H1 (cell line): Measurements from ENCODE around the gene COL27A1. TPM values are rescaled to one million over a fixed set of nuclear protein-coding genes. Genes with fewer than 3 reads are reported as not detected.

Experiments used
- CTCF ChIA-PET: fragments of 300-600 bp; sonication (Branson Sonifier 250); formaldehyde crosslinking; loops from one replicate; lab custom pipeline; 2021; ENCODE audit not compliant: partially characterized antibody; lab: Charles Lee
- POLR2A ChIA-PET: fragments of 300-600 bp; sonication (Branson Sonifier 250); formaldehyde crosslinking; loops from one replicate; lab custom pipeline; 2021; ENCODE audit warnings: inconsistent platforms; ENCODE audit not compliant: partially characterized antibody; lab: Charles Lee
- DNase-seq, 2 experiments: peaks; one replicate each; pipeline versions ENCODE4 v3.0.0 to v3.0.0-alpha.2; 2010 to 2022; ENCODE audit warnings: low spot score in 2 of 2, low read depth in 1 of 2, mixed read lengths in 1 of 2
- FAIRE-seq: peaks from 2 replicates; lab custom pipeline; 2011; peaks lifted over from hg19 to GRCh38; lab: Jason Lieb, UNC
- H2AFZ ChIP-seq: 2 replicates; pipeline ENCODE4 v1.8.1; 2012; ENCODE audit warnings: low read length, inconsistent platforms
- H2AK5ac ChIP-seq: 2 replicates; pipeline ENCODE4 v1.6.1; 2013; ENCODE audit warnings: low read depth, low read length
- H2BK120ac ChIP-seq: replicated peaks from 2 replicates; pipeline ENCODE3; 2013; ENCODE audit warnings: low read depth, low read length, inconsistent platforms
- H2BK12ac ChIP-seq: 2 replicates; pipeline ENCODE4 v1.6.1; 2013; ENCODE audit warnings: low read depth, low read length
- H2BK15ac ChIP-seq: 2 replicates; pipeline ENCODE4 v1.6.1; 2013; ENCODE audit warnings: low read length
- H2BK20ac ChIP-seq: 2 replicates; pipeline ENCODE4 v1.6.1; 2013; ENCODE audit warnings: low read length
- H2BK5ac ChIP-seq: 2 replicates; pipeline ENCODE4 v1.6.1; 2013; ENCODE audit warnings: low read depth, low read length
- H3K14ac ChIP-seq: 2 replicates; pipeline ENCODE4 v1.6.1; 2013; ENCODE audit warnings: inconsistent platforms; ENCODE audit not compliant: insufficient read length
- H3K18ac ChIP-seq: 2 replicates; pipeline ENCODE4 v1.6.1; 2013; ENCODE audit warnings: low read length; ENCODE audit errors: extremely low read depth
- H3K23ac ChIP-seq: 2 replicates; pipeline ENCODE4 v1.6.1; 2013; ENCODE audit warnings: inconsistent platforms; ENCODE audit not compliant: insufficient read length
- H3K23me2 ChIP-seq: 2 replicates; pipeline ENCODE4 v1.6.1; 2013; ENCODE audit warnings: low read depth, low read length
- H3K27ac ChIP-seq: 2 replicates; pipeline ENCODE4 v1.6.1; 2011; ENCODE audit warnings: low read depth, low read length, inconsistent platforms
- H3K27me3 ChIP-seq, 4 experiments: replicated peaks in 1 of 4; 1 replicate in 1 of 4; 2 replicates in 3 of 4; pipeline versions ENCODE4 v1.6.1 to v1.8.1; 2011 to 2013; ENCODE audit warnings: low read length in 3 of 4, mild to moderate bottlenecking in 3 of 4, inconsistent platforms in 2 of 4, mixed read lengths in 2 of 4, moderate library complexity in 1 of 4; ENCODE audit not compliant: control insufficient read depth in 3 of 4, insufficient read depth in 3 of 4; ENCODE audit errors: extremely low read depth in 1 of 4
- H3K36me3 ChIP-seq, 4 experiments: 2 replicates each; pipeline versions ENCODE4 v1.6.1 to v1.8.1; 2011 to 2013; ENCODE audit warnings: mild to moderate bottlenecking in 4 of 4, low read length in 3 of 4, moderate library complexity in 2 of 4, control low read depth in 1 of 4, inconsistent platforms in 1 of 4; ENCODE audit not compliant: insufficient read depth in 4 of 4, control insufficient read depth in 2 of 4
- H3K4ac ChIP-seq: replicated peaks from 2 replicates; pipeline ENCODE3; 2013; ENCODE audit warnings: low read length, low read depth, mixed read lengths, inconsistent platforms; ENCODE audit not compliant: insufficient read length
- H3K4me1 ChIP-seq, 4 experiments: replicated peaks in 1 of 4; 1 replicate in 1 of 4; 2 replicates in 3 of 4; pipeline versions ENCODE4 v1.6.1 to v1.8.1; 2011 to 2013; ENCODE audit warnings: low read length in 3 of 4, inconsistent platforms in 2 of 4, mixed read lengths in 1 of 4; ENCODE audit not compliant: insufficient read depth in 4 of 4, control insufficient read depth in 3 of 4
- H3K4me2 ChIP-seq, 2 experiments: 2 replicates each; pipeline versions ENCODE4 v1.6.1 to v1.8.1; 2011 to 2013; ENCODE audit warnings: low read depth in 2 of 2, low read length in 2 of 2, control low read depth in 1 of 2, inconsistent platforms in 1 of 2, mild to moderate bottlenecking in 1 of 2; ENCODE audit not compliant: insufficient read depth in 1 of 2
- H3K4me3 ChIP-seq, 4 experiments: fragments of 200-600, 300-600 bp in 1 of 4; sonication (generic), shearing (Covaris generic), sonication (Bioruptor Twin) in 1 of 4; 2 replicates each; pipeline versions ENCODE4 v1.5.1 to v1.8.1; 2011 to 2016; ENCODE audit warnings: low read length in 4 of 4, low read depth in 3 of 4, control low read depth in 2 of 4, inconsistent platforms in 2 of 4, mild to moderate bottlenecking in 2 of 4, mixed read lengths in 1 of 4, moderate library complexity in 1 of 4; ENCODE audit not compliant: insufficient read depth in 2 of 4; ENCODE audit errors: extremely low read depth in 1 of 4
- H3K56ac ChIP-seq: replicated peaks from 2 replicates; pipeline ENCODE3; 2013; ENCODE audit warnings: low read depth, mild to moderate bottlenecking, mixed read lengths, low read length, inconsistent platforms; ENCODE audit not compliant: insufficient read length
- H3K79me1 ChIP-seq: 2 replicates; pipeline ENCODE4 v1.6.1; 2013; ENCODE audit warnings: low read depth, low read length, control low read depth
- H3K79me2 ChIP-seq, 2 experiments: 2 replicates each; pipeline versions ENCODE4 v1.6.1 to v1.8.1; 2012 to 2013; ENCODE audit warnings: low read length in 2 of 2, mild to moderate bottlenecking in 2 of 2, inconsistent platforms in 1 of 2; ENCODE audit not compliant: insufficient read depth in 2 of 2, control insufficient read depth in 1 of 2
- H3K9ac ChIP-seq, 4 experiments: replicated peaks in 1 of 4; 1 replicate in 1 of 4; 2 replicates in 3 of 4; pipeline versions ENCODE4 v1.6.1 to v1.8.1; 2011 to 2013; ENCODE audit warnings: low read depth in 3 of 4, low read length in 3 of 4, control low read depth in 2 of 4, mild to moderate bottlenecking in 2 of 4, moderate library complexity in 2 of 4, inconsistent platforms in 1 of 4; ENCODE audit errors: extremely low read depth in 1 of 4
- H3K9me3 ChIP-seq, 2 experiments: 2 replicates each; pipeline versions ENCODE4 v1.6.1 to v1.8.1; 2012 to 2013; ENCODE audit warnings: mild to moderate bottlenecking in 2 of 2, moderate library complexity in 2 of 2, control low read depth in 1 of 2, inconsistent platforms in 1 of 2, low read depth in 1 of 2, low read length in 1 of 2, mixed read lengths in 1 of 2; ENCODE audit not compliant: insufficient read depth in 2 of 2
- H4K20me1 ChIP-seq, 2 experiments: replicated peaks in 1 of 2; 2 replicates each; pipeline versions ENCODE3 to v1.8.1; 2011 to 2013; ENCODE audit warnings: inconsistent platforms in 2 of 2, low read length in 2 of 2, mild to moderate bottlenecking in 1 of 2; ENCODE audit not compliant: insufficient read depth in 2 of 2, control insufficient read depth in 1 of 2
- H4K5ac ChIP-seq: 2 replicates; pipeline ENCODE4 v1.6.1; 2013; ENCODE audit warnings: low read length, low read depth, mixed read lengths, inconsistent platforms; ENCODE audit not compliant: insufficient read length
- H4K8ac ChIP-seq: 2 replicates; pipeline ENCODE4 v1.8.0; 2013; ENCODE audit warnings: mild to moderate bottlenecking, moderate library complexity, low read length, inconsistent platforms; ENCODE audit not compliant: insufficient read depth; ENCODE audit errors: extremely low read depth
- H4K91ac ChIP-seq: replicated peaks from 2 replicates; pipeline ENCODE3; 2013; ENCODE audit warnings: low read length, mixed read lengths, inconsistent platforms; ENCODE audit not compliant: insufficient read length
- CHD2 ChIP-seq: IDR thresholded peaks from 2 replicates; pipeline ENCODE4 v1.6.1; 2012; ENCODE audit warnings: low read length, improper control_type of control experiment
- CTBP2 ChIP-seq: IDR thresholded peaks from 2 replicates; pipeline ENCODE4 v1.7.0; 2011; ENCODE audit warnings: borderline replicate concordance, mild to moderate bottlenecking, moderate library complexity, mixed read lengths, low read length; ENCODE audit not compliant: insufficient read depth, insufficient read length
- EGR1 ChIP-seq: IDR thresholded peaks from 2 replicates; pipeline ENCODE4 v1.6.1; 2011; ENCODE audit warnings: low read depth, low read length, borderline replicate concordance
- FOSL1 ChIP-seq: IDR thresholded peaks from 2 replicates; pipeline ENCODE4 v1.6.1; 2011; ENCODE audit warnings: mild to moderate bottlenecking, low read depth, low read length, moderate library complexity; ENCODE audit not compliant: insufficient read depth
- NANOG ChIP-seq: IDR thresholded peaks from 2 replicates; pipeline ENCODE4 v1.6.1; 2011; ENCODE audit warnings: low read length, low read depth, mild to moderate bottlenecking, inconsistent platforms; ENCODE audit not compliant: insufficient read depth, poor library complexity, severe bottlenecking
- POLR2A ChIP-seq, 2 experiments: IDR thresholded peaks; 1 replicate in 1 of 2; 2 replicates in 1 of 2; pipeline ENCODE4 v1.6.1; 2011; ENCODE audit warnings: low read depth in 2 of 2, low read length in 2 of 2, mild to moderate bottlenecking in 2 of 2; ENCODE audit errors: control extremely low read depth in 1 of 2
- SP1 ChIP-seq: IDR thresholded peaks from 2 replicates; pipeline ENCODE4 v1.6.1; 2011; ENCODE audit warnings: low read depth, low read length
- SUZ12 ChIP-seq: fragments of 200-600 bp; sonication (generic); IDR thresholded peaks from 2 replicates; pipeline ENCODE4 v1.6.1; 2012; ENCODE audit warnings: mild to moderate bottlenecking, inconsistent platforms, low read length, moderate library complexity, mixed read lengths
- WGBS, 2 experiments: shearing (Covaris generic) in 1 of 2; methylation state at CpG; one replicate each; pipeline versions ENCODE4 v1.1.6 to v1.1.7; 2013 to 2015; ENCODE audit warnings: low lambda C conversion rate in 2 of 2, mixed read lengths in 2 of 2, inconsistent platforms in 1 of 2, low coverage in 1 of 2, missing lambda C conversion rate in 1 of 2; ENCODE audit not compliant: insufficient replicate concordance in 2 of 2, insufficient coverage in 1 of 2, insufficient read length in 1 of 2; ENCODE audit errors: extremely low coverage in 1 of 2, missing lambda C conversion rate in 1 of 2; 5-methylcytosine and 5-hydroxymethylcytosine counted together
- polyA plus RNA-seq, 7 experiments: library from polyadenylated mRNA; depleted of rRNA in 3 of 7; stranded (reverse) in 5 of 7; unstranded in 2 of 7; fragments of >200 nt in 5 of 7; fragments of 200-250 nt in 2 of 7; gene quantifications; 1 replicate in 5 of 7; 2 replicates in 1 of 7; 4 replicates in 1 of 7; pipeline versions ENCODE4 v1.2.1 to v1.2.3, GENCODE V29; 2011 to 2013; ENCODE audit warnings: missing spikeins in 2 of 7, mixed read lengths in 2 of 7
- total RNA-seq: library from RNA; stranded (reverse); fragmentation: NEBNext Ultra II Directional; extraction: Animal tissue kit (Norgen Biotek cat#: 25700); gene quantifications from 2 replicates; pipeline ENCODE4 v1.2.1, GENCODE V29; 2021
- TF ChIP-seq, protein P1 (sequence below): IDR thresholded peaks from 2 replicates; pipeline ENCODE4 v1.6.1; 2012; ENCODE audit warnings: low read length, inconsistent platforms
- TF ChIP-seq, protein P2 (sequence below): IDR thresholded peaks from 2 replicates; pipeline ENCODE4 v1.6.1; 2011; ENCODE audit warnings: low read depth, mild to moderate bottlenecking, low read length; ENCODE audit not compliant: insufficient read depth

Gene COL27A1
- total and polyA plus RNA-seq, 2 of the 8 experiments (the other 6 are each of a cell fraction or from before 2014, with no cell fraction given): 15.1 to 22.8 TPM

- H3K56ac ChIP-seq: no peak overlapping the region
- no peaks in the 10 kb centered on the region for H3K79me2 ChIP-seq
- H4K20me1 ChIP-seq: peaks cover 0 to 4% of the 10 kb centered on the region in 2 experiments
- no peak overlapping the region for H2AFZ ChIP-seq
- H3K23me2 ChIP-seq: no peaks in the 10 kb centered on the region
- FAIRE-seq: no peak
- no peak overlapping the region for H3K14ac ChIP-seq
- H3K36me3 ChIP-seq: peaks cover 3 to 24% (median 15%) of the 10 kb centered on the region in 4 experiments; a peak in 6 of 8 replicates
- H4K5ac ChIP-seq: no peak overlapping the region
- H4K8ac ChIP-seq: no peak overlapping the region
- H3K79me1 ChIP-seq: no peaks in the 10 kb centered on the region
- no peak overlapping the region for H3K4ac ChIP-seq
- POLR2A ChIA-PET: interaction anchor here (1.6 kb wide), 1 partner anchor 184 kb away, joined by 8 read pairs; no protein-coding TSS in a partner anchor
- H2BK120ac ChIP-seq: no peak overlapping the region
- H2BK15ac ChIP-seq: no peak overlapping the region
- H3K4me1 ChIP-seq: peaks cover 0 to 10% (median 2%) of the 10 kb centered on the region in 4 experiments; a peak in 5 of 7 replicates
- WGBS, 2 experiments: 88% methylated on average over 11 of the region's 11 CpGs; no CpG with 5 or more reads in 1 of the 2 experiments
- no peak overlapping the region for H3K23ac ChIP-seq
- no peak overlapping the region for H2BK5ac ChIP-seq
- DNase-seq: no peak
- no peak overlapping the region for H2BK20ac ChIP-seq
- CTCF ChIA-PET: interaction anchor here (0.6 to 6.3 kb wide), 26 partner anchors 11 to 679 kb away, joined by 3 to 205 read pairs (median 6); partner anchors contain the start of genes AMBP and COL27A1
- no peak overlapping the region for H2AK5ac ChIP-seq
- peaks cover 0 to 10% of the 10 kb centered on the region in 2 experiments; a peak in 2 of 4 replicates for H3K9me3 ChIP-seq
- H3K18ac ChIP-seq: no peak overlapping the region
- no peak overlapping the region for H4K91ac ChIP-seq
- H3K4me2 ChIP-seq: no peak overlapping the region
- H3K4me3 ChIP-seq: no peak overlapping the region
- H3K27ac ChIP-seq: no peak overlapping the region
- H3K27me3 ChIP-seq: no peaks in the 10 kb centered on the region
- H2BK12ac ChIP-seq: no peak overlapping the region
- no peak overlapping the region for H3K9ac ChIP-seq
- TF ChIP-seq FOSL1 (no peak), SP1 (no peak), CTBP2 (no peak), EGR1 (no peak), CHD2 (no peak), POLR2A (IDR thresholded peaks at IDR 0.05; ENCODE audit: control extremely low read depth in 1 of 2, low read depth in 2 of 2, low read length in 2 of 2) (no peak), SUZ12 (no peak), NANOG (no peak)
- TF ChIP-seq, protein P1, sequence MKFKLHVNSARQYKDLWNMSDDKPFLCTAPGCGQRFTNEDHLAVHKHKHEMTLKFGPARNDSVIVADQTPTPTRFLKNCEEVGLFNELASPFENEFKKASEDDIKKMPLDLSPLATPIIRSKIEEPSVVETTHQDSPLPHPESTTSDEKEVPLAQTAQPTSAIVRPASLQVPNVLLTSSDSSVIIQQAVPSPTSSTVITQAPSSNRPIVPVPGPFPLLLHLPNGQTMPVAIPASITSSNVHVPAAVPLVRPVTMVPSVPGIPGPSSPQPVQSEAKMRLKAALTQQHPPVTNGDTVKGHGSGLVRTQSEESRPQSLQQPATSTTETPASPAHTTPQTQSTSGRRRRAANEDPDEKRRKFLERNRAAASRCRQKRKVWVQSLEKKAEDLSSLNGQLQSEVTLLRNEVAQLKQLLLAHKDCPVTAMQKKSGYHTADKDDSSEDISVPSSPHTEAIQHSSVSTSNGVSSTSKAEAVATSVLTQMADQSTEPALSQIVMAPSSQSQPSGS: no peak
- TF ChIP-seq, protein P2, sequence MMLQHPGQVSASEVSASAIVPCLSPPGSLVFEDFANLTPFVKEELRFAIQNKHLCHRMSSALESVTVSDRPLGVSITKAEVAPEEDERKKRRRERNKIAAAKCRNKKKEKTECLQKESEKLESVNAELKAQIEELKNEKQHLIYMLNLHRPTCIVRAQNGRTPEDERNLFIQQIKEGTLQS: no peak
Observed at GRCh38 chr9:114291886-114292590, 136.7 kb downstream of the COL27A1 start.
